ENCODE results near the gene PDE4D. TPM values are rescaled to one million over a fixed set of nuclear protein-coding genes. Genes with fewer than 3 reads are reported as not detected.

PDE4D gene
- total and polyA plus RNA-seq, 3 donors from 2014 or later = 7.8 to 13.9 (median 8.7) TPM

- TF ChIP-seq POLR2A (IDR thresholded peaks at IDR 0.05) (no peak), CTCF (IDR thresholded peaks at IDR 0.05) (no peak)
- Histone ChIP-seq H3K4me1 (no peaks in the 10 kb centered on the region), H3K36me3 (ENCODE audit: low read depth, missing control alignments) (no peaks in the 10 kb centered on the region), H3K4me3 (no peak overlapping the region), H3K27me3 (no peaks in the 10 kb centered on the region), H3K27ac (no peak overlapping the region), H3K9me3 (no peaks in the 10 kb centered on the region)
- intact Hi-C loops (cut with DNase I; ENCODE audit: low total_unique reads) = no loop called here
- WGBS, 2 donors = 60% methylated on average over 5 of the region's 5 CpGs
- DNase-seq = no peak
Measured at GRCh38 chr5:59126016-59126707, 767.4 kb downstream of the PDE4D start.

GRCh38 chr5:59125011-59125961, 768.2 kb downstream of the PDE4D start:
- 81 to 82% methylated on average over 9 of the region's 9 CpGs for WGBS, 2 donors
- H3K4me1 ChIP-seq = no peaks in the 10 kb centered on the region
- H3K9me3 ChIP-seq = no peaks in the 10 kb centered on the region
- H3K27ac ChIP-seq = no peak overlapping the region
- intact Hi-C loops (cut with DNase I; ENCODE audit: low total_unique reads) = no loop called here
- H3K36me3 ChIP-seq (ENCODE audit: low read depth, missing control alignments) = no peaks in the 10 kb centered on the region
- H3K4me3 ChIP-seq = no peak overlapping the region
- no peak for TF ChIP-seq POLR2A (IDR thresholded peaks at IDR 0.05)
- no peak for TF ChIP-seq CTCF (IDR thresholded peaks at IDR 0.05)
- H3K27me3 ChIP-seq = no peaks in the 10 kb centered on the region
- no peak for DNase-seq

GRCh38 chr5:59123595-59124561, 769.6 kb downstream of the PDE4D start:
- Histone ChIP-seq H3K27ac (no peak overlapping the region), H3K36me3 (ENCODE audit: low read depth, missing control alignments) (no peaks in the 10 kb centered on the region), H3K9me3 (no peaks in the 10 kb centered on the region), H3K4me1 (no peaks in the 10 kb centered on the region), H3K4me3 (no peak overlapping the region), H3K27me3 (no peaks in the 10 kb centered on the region)
- WGBS, 2 donors = 76 to 87% methylated on average over 5 of the region's 5 CpGs
- TF ChIP-seq CTCF (IDR thresholded peaks at IDR 0.05) = no peak
- TF ChIP-seq POLR2A (IDR thresholded peaks at IDR 0.05) = no peak
- intact Hi-C loops (cut with DNase I; ENCODE audit: low total_unique reads) = no loop called here
- DNase-seq = no peak

DNA sequence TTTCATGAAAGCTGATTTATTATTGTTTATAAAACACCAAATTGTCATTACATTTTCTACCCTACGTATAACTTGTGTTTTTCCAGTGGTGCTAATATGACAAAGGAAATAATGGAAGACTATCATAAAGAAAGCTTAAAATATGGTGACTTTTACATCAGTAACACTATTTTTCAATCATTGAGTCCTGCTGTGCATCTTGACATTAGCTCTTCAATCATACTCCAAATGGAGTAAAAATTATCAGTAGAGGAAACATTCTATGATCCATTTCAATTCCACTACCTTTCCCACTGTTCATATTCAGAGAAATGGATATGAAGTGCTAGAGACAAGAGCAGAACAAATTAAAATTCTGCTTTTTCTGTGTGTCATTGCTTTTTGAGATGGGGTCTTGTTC, 774.0 kb downstream of the PDE4D start:
- DNase-seq = no peak
- TF ChIP-seq CTCF (IDR thresholded peaks at IDR 0.05) (no peak), POLR2A (IDR thresholded peaks at IDR 0.05) (no peak)
- no peaks in the 10 kb centered on the region for H3K9me3 ChIP-seq
- WGBS, 2 donors = 89 to 94% methylated on average over 1 of the region's 1 CpG
- intact Hi-C loops (cut with DNase I; ENCODE audit: low total_unique reads) = no loop called here
- H3K36me3 ChIP-seq (ENCODE audit: low read depth, missing control alignments) = no peaks in the 10 kb centered on the region
- no peaks in the 10 kb centered on the region for H3K27me3 ChIP-seq
- H3K4me1 ChIP-seq = no peaks in the 10 kb centered on the region
- H3K27ac ChIP-seq = no peak overlapping the region
- no peak overlapping the region for H3K4me3 ChIP-seq
